Coronary artery (tissue), 2 donors: ENCODE measurements around the gene EMILIN3.

Source experiments
- DNase-seq: peaks from one replicate; pipeline ENCODE4 v3.0.0-alpha.2; 2017; ENCODE audit warnings: low spot score
- H3K27ac ChIP-seq, 2 donors: fragments of 200-600 bp; sonication (generic); one replicate each; pipeline ENCODE4 v1.5.1; 2016 to 2019
- H3K4me3 ChIP-seq: fragments of 200-600 bp; sonication (generic); 2 replicates; pipeline ENCODE4 v1.5.1; 2016; ENCODE audit warnings: mild to moderate bottlenecking, moderate library complexity
- CTCF ChIP-seq: fragments of 200-600 bp; sonication (generic); IDR thresholded peaks from one replicate; pipeline ENCODE4 v1.5.1; 2019; ENCODE audit warnings: antibody characterized with exemption

EMILIN3 gene

DNA sequence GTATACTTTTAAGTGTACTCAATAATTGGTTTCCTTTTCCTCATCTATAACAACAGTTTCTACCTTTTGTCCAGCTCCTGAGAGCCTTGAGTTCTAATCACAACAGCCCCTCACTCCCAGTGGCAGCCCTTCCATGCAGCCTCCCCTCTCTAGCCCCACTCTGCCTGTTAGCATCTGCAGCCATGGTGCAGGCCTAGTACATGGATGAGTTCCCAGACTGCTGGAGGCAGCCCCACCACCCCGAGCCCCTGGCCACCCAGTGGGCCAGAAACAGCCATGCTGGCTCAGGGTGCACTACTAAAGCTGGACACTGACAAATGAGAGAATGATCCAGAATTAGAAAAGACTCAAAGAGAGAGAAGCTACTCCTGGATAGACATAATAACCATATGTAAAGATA lies 35.7 kb downstream of the EMILIN3 start:
- DNase-seq, result no peak
- Histone ChIP-seq H3K4me3 (no peak overlapping the region), H3K27ac (no peak overlapping the region)
- no peak for TF ChIP-seq CTCF

- DNase-seq, result no peak
- no peak for TF ChIP-seq CTCF
- Histone ChIP-seq H3K27ac (peak overlapping the region; percentile 55 to 90), H3K4me3 (no peak overlapping the region)
Measured at GRCh38 chr20:41330343-41330720, 36.3 kb downstream of the EMILIN3 start.

GRCh38 chr20:41329435-41330342 lies 36.9 kb downstream of the EMILIN3 start:
- H3K27ac ChIP-seq, result peak overlapping the region; percentile 55 to 90
- peak; percentile 91 for DNase-seq
- H3K4me3 ChIP-seq, result peak overlapping the region; percentile 51
- no peak for TF ChIP-seq CTCF

GRCh38 chr20:41327178-41327577 lies 39.4 kb downstream of the EMILIN3 start:
- H3K27ac ChIP-seq, result no peak overlapping the region
- no peak for TF ChIP-seq CTCF
- H3K4me3 ChIP-seq, result no peak overlapping the region
- DNase-seq, result no peak

GRCh38 chr20:41320976-41321375 lies 45.6 kb downstream of the EMILIN3 start:
- Histone ChIP-seq H3K27ac (no peak overlapping the region), H3K4me3 (no peak overlapping the region)
- TF ChIP-seq CTCF, result no peak
- DNase-seq, result no peak

DNA sequence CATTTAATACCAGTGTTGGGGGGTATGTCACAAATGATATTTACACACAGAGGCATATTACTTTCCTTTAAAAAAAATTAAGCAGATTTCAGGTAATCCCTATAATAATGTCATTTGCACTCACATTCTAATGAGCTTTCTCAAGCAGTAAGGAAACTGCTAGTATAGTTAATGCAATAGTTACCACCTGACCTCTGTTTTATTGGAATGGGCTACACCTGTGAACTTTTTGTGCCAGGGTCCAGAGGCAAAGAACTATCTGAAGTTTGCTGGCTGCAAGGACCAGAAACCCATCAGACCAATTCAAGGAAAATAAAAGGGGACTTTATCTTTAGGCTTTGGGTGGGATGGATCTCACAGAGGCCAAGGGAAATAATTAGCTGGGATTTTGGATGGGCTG lies 46.2 kb downstream of the EMILIN3 start:
- no peak for TF ChIP-seq CTCF
- H3K27ac ChIP-seq, result no peak overlapping the region

GRCh38 chr20:41318271-41318649 lies 48.4 kb downstream of the EMILIN3 start:
- DNase-seq, result no peak
- H3K27ac ChIP-seq, result peak overlapping the region; percentile 95 to 97
- H3K4me3 ChIP-seq, result peak overlapping the region; percentile 87
- TF ChIP-seq CTCF, result no peak

More for the DNA sequence above, 46.2 kb downstream of the EMILIN3 start:
- no peak for DNase-seq
- H3K4me3 ChIP-seq, result no peak overlapping the region
